Measurements from ENCODE around the gene CHSY3. TPM values are rescaled to one million over a fixed set of nuclear protein-coding genes. Genes with fewer than 3 reads are reported as not detected.

The CHSY3 gene
- total and polyA plus RNA-seq, 2 experiments from 2014 or later: 1.8 to 6.7 TPM

GRCh38 chr5:130021876-130022275, 117.6 kb downstream of the CHSY3 start:
- no peak overlapping the region for H3K4me3 ChIP-seq
- no peaks in the 10 kb centered on the region for H3K27me3 ChIP-seq
- H3K4me1 ChIP-seq (ENCODE audit: low read depth): no peaks in the 10 kb centered on the region
- no peak for DNase-seq (ENCODE audit: low read depth in 1 of 2, low spot score in 1 of 2)
- no peaks in the 10 kb centered on the region for H3K36me3 ChIP-seq
- H3K9me3 ChIP-seq (ENCODE audit: low read depth): no peaks in the 10 kb centered on the region
- TF ChIP-seq CTCF (IDR thresholded peaks at IDR 0.05; ENCODE audit: low read depth, low read length): no peak
- H3K27ac ChIP-seq: no peak overlapping the region

- DNase-seq (ENCODE audit: low read depth in 1 of 2, low spot score in 1 of 2): no peak
- H3K27ac ChIP-seq: no peak overlapping the region
- TF ChIP-seq CTCF (IDR thresholded peaks at IDR 0.05; ENCODE audit: low read depth, low read length): no peak
- no peaks in the 10 kb centered on the region for H3K9me3 ChIP-seq (ENCODE audit: low read depth)
- H3K4me3 ChIP-seq: no peak overlapping the region
- no peaks in the 10 kb centered on the region for H3K36me3 ChIP-seq
- no peaks in the 10 kb centered on the region for H3K4me1 ChIP-seq (ENCODE audit: low read depth)
- no peaks in the 10 kb centered on the region for H3K27me3 ChIP-seq
These were observed 119.3 kb downstream of the CHSY3 start for GRCh38 chr5:130023604-130024003.

- Histone ChIP-seq H3K4me3 (no peak overlapping the region), H3K4me1 (ENCODE audit: low read depth) (no peaks in the 10 kb centered on the region), H3K27ac (no peak overlapping the region), H3K36me3 (no peaks in the 10 kb centered on the region), H3K27me3 (no peaks in the 10 kb centered on the region), H3K9me3 (ENCODE audit: low read depth) (no peaks in the 10 kb centered on the region)
- DNase-seq (ENCODE audit: low read depth in 1 of 2, low spot score in 1 of 2): no peak
- TF ChIP-seq CTCF (IDR thresholded peaks at IDR 0.05; ENCODE audit: low read depth, low read length): no peak
These were observed 119.7 kb downstream of the CHSY3 start for GRCh38 chr5:130024006-130024405.

- no peak for TF ChIP-seq CTCF (IDR thresholded peaks at IDR 0.05; ENCODE audit: low read depth, low read length)
- Histone ChIP-seq H3K36me3 (no peaks in the 10 kb centered on the region), H3K27ac (no peak overlapping the region), H3K4me1 (ENCODE audit: low read depth) (no peaks in the 10 kb centered on the region), H3K4me3 (no peak overlapping the region), H3K27me3 (no peaks in the 10 kb centered on the region), H3K9me3 (ENCODE audit: low read depth) (no peaks in the 10 kb centered on the region)
- no peak for DNase-seq (ENCODE audit: low read depth in 1 of 2, low spot score in 1 of 2)
These were observed 121.2 kb downstream of the CHSY3 start for GRCh38 chr5:130025511-130025910.

GRCh38 chr5:130032807-130033206, 128.5 kb downstream of the CHSY3 start:
- H3K4me3 ChIP-seq: no peak overlapping the region
- no peaks in the 10 kb centered on the region for H3K9me3 ChIP-seq (ENCODE audit: low read depth)
- H3K27me3 ChIP-seq: no peaks in the 10 kb centered on the region
- DNase-seq (ENCODE audit: low read depth in 1 of 2, low spot score in 1 of 2): no peak
- H3K4me1 ChIP-seq (ENCODE audit: low read depth): no peaks in the 10 kb centered on the region
- no peak overlapping the region for H3K27ac ChIP-seq
- TF ChIP-seq CTCF (IDR thresholded peaks at IDR 0.05; ENCODE audit: low read depth, low read length): no peak
- no peaks in the 10 kb centered on the region for H3K36me3 ChIP-seq
